Measurements from ENCODE around the gene PREX1.

GRCh38 chr20:48835390-48835789 lies 7.6 kb upstream of the PREX1 start:
- no peak for TF ChIP-seq TAF1 (IDR thresholded peaks at IDR 0.05; ENCODE audit: borderline replicate concordance, low read depth, low read length)
- TF ChIP-seq SIN3A (IDR thresholded peaks at IDR 0.05; ENCODE audit: borderline replicate concordance, low read depth, low read length): no peak
- TF ChIP-seq, protein P1, sequence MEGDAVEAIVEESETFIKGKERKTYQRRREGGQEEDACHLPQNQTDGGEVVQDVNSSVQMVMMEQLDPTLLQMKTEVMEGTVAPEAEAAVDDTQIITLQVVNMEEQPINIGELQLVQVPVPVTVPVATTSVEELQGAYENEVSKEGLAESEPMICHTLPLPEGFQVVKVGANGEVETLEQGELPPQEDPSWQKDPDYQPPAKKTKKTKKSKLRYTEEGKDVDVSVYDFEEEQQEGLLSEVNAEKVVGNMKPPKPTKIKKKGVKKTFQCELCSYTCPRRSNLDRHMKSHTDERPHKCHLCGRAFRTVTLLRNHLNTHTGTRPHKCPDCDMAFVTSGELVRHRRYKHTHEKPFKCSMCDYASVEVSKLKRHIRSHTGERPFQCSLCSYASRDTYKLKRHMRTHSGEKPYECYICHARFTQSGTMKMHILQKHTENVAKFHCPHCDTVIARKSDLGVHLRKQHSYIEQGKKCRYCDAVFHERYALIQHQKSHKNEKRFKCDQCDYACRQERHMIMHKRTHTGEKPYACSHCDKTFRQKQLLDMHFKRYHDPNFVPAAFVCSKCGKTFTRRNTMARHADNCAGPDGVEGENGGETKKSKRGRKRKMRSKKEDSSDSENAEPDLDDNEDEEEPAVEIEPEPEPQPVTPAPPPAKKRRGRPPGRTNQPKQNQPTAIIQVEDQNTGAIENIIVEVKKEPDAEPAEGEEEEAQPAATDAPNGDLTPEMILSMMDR (IDR thresholded peaks at IDR 0.05): no peak
